HG03460 (cell line): ENCODE results near the gene COL4A2.

Experiments
- ATAC-seq: cut with Tn5 transposase; IDR thresholded peaks from one replicate; pipeline ENCODE4 v1.9.1; 2021; ENCODE audit not compliant: unreplicated experiment

Gene COL4A2

DNA sequence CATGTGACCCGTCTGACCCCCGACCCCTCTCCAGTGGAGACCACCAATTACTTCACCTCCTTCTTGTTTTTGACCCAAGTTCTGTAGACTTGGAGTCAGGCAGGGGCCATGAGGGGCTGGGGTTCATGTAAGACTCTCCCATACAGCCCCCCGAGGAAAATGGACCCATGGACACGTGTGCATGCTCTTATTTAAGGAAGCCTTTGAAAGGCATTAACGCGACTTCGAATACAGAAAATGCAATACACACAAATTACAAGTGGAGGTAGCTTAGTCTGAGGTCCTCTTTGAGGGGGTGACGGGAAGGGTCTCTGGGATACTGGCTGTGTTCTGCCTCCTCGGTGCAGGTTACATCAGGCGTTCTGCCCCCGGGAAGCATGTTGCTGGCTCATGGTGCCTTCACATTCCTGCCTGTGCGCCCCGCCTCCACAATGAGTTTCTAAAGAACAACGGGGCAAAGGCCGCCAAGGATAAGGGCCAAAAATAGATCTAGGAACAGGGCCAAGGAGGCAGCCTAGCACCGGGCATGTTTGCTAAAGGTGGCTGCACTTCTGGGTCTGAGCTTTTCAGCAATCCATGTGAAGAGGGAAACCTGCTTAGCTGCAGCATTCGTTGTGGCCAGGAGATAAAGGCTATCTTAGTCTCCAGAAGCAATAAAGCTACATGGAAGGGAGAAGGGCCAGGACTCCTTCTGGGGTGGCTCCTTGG is 199.9 kb downstream of the COL4A2 start:
- no peak for ATAC-seq

DNA sequence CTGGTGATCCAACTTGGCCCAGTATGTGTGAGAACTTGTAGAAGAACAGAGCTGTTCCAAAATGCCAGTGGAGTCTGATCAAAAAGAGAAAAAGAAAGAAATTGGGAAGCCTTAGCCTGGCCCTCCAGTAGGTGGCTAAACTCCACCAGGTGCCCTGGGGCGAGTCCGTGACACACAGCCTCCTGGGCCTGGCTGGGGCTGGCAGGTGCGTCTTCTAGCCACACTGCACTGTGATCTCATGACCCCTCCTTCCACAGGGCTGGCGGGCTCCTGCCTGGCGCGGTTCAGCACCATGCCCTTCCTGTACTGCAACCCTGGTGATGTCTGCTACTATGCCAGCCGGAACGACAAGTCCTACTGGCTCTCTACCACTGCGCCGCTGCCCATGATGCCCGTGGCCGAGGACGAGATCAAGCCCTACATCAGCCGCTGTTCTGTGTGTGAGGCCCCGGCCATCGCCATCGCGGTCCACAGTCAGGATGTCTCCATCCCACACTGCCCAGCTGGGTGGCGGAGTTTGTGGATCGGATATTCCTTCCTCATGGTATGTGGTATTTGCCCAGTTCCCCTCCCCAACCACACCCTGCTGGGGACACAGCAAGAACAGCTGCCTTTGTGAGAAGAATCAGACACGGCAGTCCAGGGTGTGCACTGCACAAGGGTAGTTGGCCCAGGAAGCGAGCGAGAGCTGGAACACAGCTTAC is 200.7 kb downstream of the COL4A2 start:
- no peak for ATAC-seq

DNA sequence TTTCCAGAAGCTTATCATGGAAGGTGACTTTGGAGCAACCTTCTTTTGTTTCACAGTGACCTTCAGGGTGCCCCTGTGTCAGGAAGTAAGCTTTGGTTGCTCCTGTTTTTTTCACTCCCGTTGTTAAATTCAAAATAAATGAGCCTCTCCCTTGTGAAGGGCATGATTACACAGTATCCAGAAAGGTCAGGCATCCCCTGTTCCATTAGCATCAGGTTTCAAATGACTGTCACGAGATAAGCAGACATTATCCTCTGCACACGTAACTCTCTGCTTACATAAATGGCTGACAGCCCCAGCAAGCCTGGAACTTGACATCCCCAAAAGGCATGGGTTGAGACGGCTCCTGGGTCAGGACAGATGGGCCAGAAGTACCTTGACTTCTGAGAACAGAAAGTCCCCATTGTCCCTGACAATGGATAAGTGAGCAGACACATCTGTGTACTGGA is 202.4 kb downstream of the COL4A2 start:
- ATAC-seq = no peak

DNA sequence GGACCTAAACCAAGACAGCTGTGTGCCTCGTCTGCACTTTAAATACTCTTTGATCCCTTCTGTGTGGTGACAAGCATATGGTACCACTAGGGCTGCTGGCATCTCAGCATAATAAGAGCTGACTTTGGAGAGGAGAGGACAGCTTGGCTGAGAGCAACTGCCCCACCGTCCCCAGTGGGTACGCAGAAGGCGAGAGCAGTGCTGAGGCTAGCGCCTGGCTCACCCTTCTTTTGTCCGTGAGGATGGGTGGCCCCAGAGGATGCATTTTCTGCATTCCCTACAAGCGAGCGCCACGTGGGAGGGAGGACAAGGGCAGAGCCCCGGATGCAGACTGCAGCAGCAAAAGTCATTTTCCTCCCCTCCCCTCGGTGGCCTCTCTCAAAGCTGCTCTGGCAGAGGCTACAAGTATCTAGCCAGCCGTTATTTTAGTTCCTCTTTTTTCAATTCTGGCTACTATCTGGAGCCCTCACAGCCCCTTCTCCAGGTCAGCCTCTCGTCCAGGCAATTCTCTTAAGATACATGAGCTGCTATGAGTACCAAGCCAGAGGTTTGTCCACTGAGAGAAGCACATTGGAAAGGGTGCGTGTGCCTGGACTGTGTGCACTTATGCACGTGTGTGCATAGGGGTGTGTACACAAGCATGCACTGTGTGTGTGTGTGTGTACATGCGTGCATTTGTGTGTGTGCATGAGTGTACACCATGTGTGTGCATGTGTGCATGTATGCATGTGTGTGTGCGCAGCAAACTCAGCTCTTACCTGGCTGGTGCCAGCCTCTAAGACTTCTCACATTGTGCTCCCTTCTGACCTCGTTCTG is 203.1 kb downstream of the COL4A2 start:
- peak; percentile 67 for ATAC-seq

DNA sequence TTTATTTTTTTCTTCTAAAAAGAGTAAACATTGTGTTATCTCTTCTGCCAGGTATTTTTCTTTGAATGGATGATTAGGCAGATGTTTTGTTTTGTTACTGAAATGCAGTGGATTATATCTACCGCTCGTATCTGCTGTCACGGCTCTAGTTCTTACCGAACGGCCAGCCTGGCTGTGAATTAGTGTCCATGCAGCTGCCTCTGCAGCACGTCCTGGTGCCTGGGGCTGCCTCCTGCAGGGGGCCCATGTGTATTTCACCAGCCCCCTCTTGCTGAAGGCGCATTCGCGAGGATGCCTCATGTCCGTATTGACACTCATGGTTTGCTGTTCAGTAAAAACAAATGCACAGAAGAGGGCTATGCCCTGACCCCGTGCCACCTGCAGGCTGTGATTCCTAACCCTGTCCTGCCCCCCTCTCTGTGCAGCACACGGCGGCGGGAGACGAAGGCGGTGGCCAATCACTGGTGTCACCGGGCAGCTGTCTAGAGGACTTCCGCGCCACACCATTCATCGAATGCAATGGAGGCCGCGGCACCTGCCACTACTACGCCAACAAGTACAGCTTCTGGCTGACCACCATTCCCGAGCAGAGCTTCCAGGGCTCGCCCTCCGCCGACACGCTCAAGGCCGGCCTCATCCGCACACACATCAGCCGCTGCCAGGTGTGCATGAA is 204.6 kb downstream of the COL4A2 start:
- ATAC-seq = no peak

DNA sequence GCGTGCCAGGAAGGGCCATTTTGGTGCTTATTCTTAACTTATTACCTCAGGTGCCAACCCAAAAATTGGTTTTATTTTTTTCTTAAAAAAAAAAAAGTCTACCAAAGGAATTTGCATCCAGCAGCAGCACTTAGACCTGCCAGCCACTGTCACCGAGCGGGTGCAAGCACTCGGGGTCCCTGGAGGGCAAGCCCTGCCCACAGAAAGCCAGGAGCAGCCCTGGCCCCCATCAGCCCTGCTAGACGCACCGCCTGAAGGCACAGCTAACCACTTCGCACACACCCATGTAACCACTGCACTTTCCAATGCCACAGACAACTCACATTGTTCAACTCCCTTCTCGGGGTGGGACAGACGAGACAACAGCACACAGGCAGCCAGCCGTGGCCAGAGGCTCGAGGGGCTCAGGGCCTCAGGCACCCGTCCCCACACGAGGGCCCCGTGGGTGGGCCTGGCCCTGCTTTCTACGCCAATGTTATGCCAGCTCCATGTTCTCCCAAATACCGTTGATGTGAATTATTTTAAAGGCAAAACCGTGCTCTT is 205.2 kb downstream of the COL4A2 start:
- ATAC-seq = no peak

DNA sequence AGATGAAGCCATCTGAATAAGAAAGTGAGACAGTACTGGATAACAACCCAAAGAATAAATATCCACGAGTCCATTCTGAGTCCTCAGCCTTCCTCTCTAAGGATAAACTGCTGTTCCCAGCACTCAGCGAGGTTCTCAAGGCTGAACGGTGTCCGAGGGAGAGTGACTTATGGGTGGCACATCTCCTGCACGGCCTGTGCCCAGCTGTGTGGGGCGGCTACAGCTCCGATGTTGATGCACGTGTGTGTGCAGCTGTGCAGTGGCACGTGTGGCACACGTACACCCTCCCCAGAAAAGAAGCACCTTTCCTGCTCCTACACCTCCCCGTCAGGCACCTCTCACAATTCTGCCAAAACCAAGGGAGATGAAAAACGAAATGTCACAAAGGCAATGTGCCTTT is 209.4 kb downstream of the COL4A2 start:
- ATAC-seq = no peak

DNA sequence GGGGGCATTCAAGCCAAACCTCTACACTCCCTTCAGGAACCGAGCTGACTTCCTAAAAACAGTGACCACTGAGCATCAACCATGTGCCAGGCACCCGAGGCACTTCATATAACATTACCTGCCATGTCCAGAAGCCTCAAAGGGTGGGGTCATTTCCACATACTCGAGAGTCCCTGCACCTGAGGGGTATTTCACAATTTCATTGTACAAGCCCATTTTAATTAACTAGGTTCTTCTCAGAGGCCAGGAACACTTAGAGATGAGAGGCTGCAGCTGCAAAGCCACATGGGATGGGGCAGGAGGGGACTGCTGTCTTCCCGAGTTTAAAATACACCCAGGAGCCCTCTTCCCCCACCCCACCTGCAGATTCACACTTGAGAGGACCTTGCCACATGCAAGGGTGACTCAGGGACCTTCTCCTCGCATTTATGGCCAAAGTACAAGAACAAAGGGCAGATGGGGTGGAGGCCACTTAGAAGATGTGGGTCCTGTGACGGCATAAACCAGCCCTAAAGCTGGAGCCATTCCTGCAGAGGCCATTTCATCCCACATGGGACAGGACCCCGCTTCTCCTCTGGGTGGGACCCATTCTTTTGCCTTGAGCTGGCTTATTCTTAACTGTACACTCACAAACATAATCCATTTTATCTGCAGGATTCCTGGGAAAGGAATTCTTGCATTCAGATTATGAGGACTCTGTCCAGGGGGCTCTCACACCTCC is 210.6 kb downstream of the COL4A2 start:
- no peak for ATAC-seq

DNA sequence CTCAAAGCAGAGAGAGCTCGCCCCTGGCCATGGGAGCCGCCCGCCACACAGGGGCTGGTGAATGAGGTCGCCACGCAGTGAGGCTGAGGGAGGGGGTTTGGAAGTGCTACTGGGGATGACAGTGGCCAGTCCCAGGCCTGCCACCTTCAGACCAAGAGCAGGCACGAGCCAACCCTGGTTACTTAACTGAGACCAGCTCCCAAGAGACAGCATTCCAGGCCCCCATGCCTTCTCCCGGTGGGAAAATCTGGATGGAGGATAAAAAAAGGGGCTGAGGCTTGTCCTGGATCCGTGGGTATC is 211.1 kb downstream of the COL4A2 start:
- ATAC-seq = no peak

DNA sequence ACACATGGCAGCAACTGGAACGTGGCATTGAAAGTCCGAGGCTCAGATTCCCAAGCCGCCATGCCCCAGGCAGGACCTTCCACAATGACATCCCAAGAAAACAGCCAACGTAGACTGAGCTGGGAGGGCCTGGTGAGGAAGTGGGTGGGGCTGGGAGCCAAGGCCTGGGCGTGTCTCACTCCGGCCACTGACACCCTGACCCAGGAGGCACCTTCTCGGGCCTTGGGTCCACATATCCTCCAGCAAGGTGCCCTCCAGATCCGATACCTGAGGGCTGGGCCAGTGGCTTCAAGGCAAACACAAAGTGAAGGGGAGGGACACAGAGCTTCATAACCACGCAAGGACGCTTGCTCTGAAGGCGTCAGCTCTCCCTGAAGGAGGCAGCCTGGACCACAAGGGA is 211.5 kb downstream of the COL4A2 start:
- no peak for ATAC-seq

DNA sequence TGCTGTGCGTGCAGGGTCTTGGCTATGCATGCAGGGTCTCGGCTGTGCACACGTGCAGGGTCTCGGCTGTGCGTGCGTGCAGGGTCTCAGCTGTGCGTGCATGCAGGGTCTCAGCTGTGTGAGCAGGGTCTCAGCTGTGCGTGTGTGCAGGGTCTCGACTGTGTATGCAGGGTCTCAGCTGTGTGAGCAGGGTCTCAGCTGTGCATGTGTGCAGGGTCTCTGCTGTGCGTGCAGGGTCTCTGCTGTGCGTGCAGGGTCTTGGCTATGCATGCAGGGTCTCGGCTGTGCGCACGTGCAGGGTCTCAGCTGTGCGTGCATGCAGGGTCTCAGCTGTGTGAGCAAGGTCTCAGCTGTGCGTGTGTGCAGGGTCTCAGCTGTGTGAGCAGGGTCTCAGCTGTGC is 212.0 kb downstream of the COL4A2 start:
- no peak for ATAC-seq

DNA sequence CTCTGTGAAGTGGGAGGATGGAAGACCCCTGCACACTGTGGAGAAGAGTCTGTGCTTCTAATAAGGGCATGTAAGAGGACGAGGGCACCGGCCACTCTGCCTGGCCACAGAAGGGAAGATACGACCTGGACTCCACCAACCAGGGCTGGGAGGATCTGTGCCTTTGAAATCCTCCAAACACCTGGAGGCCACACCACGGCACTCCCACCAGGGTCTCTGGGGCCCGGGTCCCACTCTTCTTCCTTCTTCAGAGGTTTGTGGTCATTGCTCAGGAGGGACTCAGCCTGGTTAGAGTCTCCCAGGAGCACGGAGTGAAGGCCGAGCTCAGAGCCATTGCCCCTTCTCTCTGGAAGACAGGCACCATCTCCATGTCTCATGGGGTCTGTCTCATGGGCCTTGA is 212.4 kb downstream of the COL4A2 start:
- no peak for ATAC-seq

DNA sequence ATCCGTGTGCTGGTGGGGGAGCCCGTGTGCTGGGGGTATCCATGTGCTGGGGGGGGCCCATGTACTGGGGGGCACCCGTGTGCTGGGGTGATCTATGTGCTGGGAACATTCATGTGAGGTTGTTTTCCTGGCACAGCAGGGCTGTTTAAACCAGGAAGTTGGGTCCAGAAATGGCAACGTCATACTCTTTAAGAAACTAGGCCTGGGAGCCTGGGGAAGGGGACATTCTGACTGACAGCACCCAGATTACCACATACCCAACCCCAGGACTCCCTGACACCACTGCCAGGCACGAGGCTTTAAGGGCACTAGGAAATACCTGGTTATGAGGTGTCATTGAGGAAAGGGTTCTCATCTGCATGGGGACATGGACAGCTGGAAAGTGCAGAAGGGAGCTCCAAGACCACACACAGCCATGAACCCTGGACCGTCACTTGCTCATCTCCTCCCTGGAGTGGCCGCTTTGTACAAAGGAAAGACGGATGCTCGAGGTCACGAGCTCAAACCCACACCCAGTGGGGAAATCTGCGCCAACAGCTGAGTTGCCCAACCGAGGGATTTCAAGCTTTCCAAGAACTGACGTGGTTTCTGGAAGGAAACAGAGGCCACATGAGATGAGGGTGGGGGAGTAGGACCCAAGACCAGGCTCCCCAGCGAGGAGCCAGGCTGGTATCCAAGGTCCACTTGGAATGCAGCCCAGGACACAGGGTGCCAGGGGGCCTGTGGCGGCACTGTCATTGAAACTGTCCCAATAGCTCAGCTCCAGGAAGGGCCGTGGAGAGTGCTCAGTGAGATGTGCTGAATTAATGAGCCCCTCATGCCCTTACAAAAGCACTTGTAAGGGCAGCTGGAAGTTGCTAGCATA is 213.6 kb downstream of the COL4A2 start:
- ATAC-seq = no peak

DNA sequence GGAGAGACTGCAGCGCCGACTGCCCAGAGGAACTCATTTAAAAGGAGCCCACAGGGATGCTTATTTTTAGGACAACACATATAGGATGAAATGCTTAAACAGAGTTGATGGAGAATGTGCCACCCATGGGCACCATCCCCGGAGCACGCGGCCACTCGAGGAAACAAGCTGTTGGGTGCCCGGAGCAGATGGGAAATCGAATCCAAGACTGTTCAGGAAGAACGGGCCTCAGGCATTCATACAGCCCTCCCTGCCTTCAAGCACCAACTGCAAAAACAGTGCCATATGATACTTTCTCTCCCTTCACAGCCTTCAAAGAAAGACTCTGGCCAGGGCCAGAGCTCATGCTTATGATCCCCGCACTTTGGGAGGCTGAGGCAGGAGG is 214.2 kb downstream of the COL4A2 start:
- ATAC-seq = no peak

DNA sequence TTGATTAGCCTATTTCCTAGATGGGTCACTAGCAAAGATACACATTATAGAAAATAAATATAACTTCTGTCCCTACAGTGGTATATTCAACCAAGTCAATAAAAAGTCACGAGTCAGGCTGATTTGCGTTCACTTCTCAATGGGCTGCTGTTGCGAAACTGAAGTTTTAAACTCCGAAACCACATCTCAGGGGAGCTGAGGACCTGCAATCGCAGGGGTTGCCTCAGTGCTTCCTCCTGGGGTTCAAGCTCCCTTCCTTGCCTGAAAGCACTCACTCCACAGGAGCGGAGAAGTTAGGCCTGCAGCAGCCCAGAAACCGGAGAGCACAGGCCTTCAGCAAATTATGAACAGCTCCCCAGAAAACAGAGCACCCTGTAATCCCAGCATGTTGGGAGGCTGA is 214.9 kb downstream of the COL4A2 start:
- ATAC-seq = no peak

DNA sequence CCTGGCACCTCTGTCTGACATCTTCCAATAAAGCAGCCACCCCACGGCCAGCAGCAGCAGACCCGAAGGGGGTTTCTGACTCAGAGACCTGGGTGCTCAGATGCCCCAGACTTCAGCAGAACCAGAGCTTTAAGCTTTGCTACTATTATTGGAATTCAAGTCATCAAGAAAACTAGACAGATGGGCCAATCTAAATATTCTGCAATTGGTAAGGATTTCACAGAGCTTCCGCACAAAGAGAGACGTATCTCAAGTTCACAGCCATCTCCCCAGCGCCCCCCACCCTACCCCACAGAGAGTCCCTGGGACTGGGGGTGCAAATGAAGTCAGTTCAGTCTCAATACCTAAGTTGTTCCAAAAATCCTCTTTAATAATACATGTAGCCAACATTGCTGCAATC is 215.6 kb downstream of the COL4A2 start:
- no peak for ATAC-seq

DNA sequence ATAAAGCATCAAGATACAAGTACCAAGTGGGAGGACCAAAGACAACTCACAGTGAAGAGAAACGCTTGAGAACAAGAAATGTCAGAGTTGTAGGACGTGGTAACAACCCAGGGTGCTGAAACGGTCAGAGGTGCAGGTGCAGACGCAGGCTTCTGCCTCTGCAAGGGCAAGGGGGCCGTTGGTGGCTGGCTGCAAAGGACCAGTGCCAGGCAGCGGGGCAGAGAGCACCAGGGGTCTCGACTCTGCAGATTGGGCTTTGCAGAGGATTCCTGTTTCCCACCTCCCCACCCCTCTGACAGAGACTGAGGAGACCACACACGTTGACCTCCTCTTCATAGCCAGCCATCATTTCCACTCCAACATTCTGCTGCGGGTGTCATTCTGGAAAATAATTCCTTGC is 216.1 kb downstream of the COL4A2 start:
- no peak for ATAC-seq

DNA sequence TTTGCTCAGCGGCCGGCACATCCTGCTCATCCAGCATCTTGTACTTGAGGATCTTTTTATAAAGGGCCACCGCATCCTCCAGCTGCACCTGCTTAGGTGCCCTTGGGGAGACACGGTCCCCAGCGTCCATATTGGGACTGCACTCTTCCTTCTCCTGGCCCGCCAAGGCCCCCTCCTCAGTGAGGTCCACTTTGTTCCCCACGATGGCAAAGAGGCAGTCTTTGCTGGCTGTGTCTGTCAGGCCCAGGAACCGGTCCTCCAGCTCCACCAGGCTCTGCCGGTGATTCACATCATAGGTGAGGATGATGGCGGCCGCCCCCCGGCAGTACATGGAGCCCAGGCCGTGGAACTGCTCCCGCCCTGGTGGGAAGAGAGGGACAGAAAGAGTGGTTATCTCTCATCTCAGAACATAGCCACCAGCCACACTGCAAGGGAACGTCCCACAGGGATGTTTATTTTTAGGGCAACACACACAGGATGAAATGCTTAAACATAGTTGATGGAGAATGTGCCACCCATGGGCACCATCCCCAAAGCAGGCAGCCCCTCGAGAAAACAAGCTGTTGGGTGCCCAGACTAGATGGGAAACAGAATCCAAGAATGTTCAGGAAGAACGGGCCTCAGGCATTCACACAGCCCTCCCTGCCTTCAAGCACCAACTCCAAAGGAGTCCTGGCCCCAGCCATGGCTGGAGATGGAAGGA is 216.9 kb downstream of the COL4A2 start:
- ATAC-seq = no peak
